Osteoblast (primary cell): ENCODE data around the gene STRBP. TPM values are rescaled to one million over a fixed set of nuclear protein-coding genes. Genes with fewer than 3 reads are reported as not detected.
A peak's percentile ranks its signal among the peaks of the same experiment; 100 is the strongest.

Source experiments
- DNase-seq: peaks from one replicate; pipeline ENCODE4 v3.0.0; 2011; ENCODE audit warnings: low spot score, mixed read lengths; ENCODE audit not compliant: insufficient read length; ENCODE audit errors: missing footprints
- H2AFZ ChIP-seq: 2 replicates; pipeline ENCODE4 v1.6.0; 2011; ENCODE audit warnings: mild to moderate bottlenecking, low read length
- H3K27ac ChIP-seq: 2 replicates; pipeline ENCODE4 v1.5.1; 2011; ENCODE audit warnings: mild to moderate bottlenecking, low read depth, low read length, moderate library complexity
- H3K27me3 ChIP-seq: 2 replicates; pipeline ENCODE4 v1.6.0; 2012; ENCODE audit warnings: mild to moderate bottlenecking, control low read depth, inconsistent platforms, low read length, moderate library complexity; ENCODE audit not compliant: insufficient read depth
- H3K36me3 ChIP-seq: 2 replicates; pipeline ENCODE4 v1.5.1; 2011; ENCODE audit warnings: mild to moderate bottlenecking, low read length, control low read depth, moderate library complexity; ENCODE audit not compliant: insufficient read depth
- H3K4me1 ChIP-seq: 2 replicates; pipeline ENCODE4 v1.5.1; 2011; ENCODE audit warnings: mild to moderate bottlenecking, low read length, control low read depth, moderate library complexity; ENCODE audit not compliant: insufficient read depth
- H3K4me2 ChIP-seq: 2 replicates; pipeline ENCODE4 v1.6.0; 2011; ENCODE audit warnings: mild to moderate bottlenecking, low read length; ENCODE audit not compliant: insufficient read depth
- H3K4me3 ChIP-seq: fragments of 200-600 bp; sonication (generic); 3 replicates; pipeline ENCODE4 v1.5.1; 2012; ENCODE audit warnings: mild to moderate bottlenecking, low read length, inconsistent platforms; ENCODE audit not compliant: insufficient read depth
- H3K79me2 ChIP-seq: 2 replicates; pipeline ENCODE4 v1.6.0; 2012; ENCODE audit warnings: mild to moderate bottlenecking, low read length, control low read depth, inconsistent platforms; ENCODE audit not compliant: insufficient read depth
- H3K9me3 ChIP-seq: 2 replicates; pipeline ENCODE4 v1.5.1; 2011; ENCODE audit warnings: low read depth, low read length, control low read depth
- H4K20me1 ChIP-seq: 2 replicates; pipeline ENCODE4 v1.6.0; 2012; ENCODE audit warnings: mild to moderate bottlenecking, low read length, control low read depth; ENCODE audit not compliant: insufficient read depth
- total RNA-seq: library from RNA; depleted of rRNA; stranded (reverse); fragments of >200 nt; gene quantifications from 2 replicates; pipeline ENCODE4 v1.2.3, GENCODE V29; 2012
- TF ChIP-seq, protein P1 (sequence below): IDR thresholded peaks from 2 replicates; pipeline ENCODE4 v1.5.1; 2011; ENCODE audit warnings: mild to moderate bottlenecking, low read depth, low read length, moderate library complexity; ENCODE audit errors: extremely low read depth

STRBP gene
- total RNA-seq, 1 donor = 2.9 TPM

DNA sequence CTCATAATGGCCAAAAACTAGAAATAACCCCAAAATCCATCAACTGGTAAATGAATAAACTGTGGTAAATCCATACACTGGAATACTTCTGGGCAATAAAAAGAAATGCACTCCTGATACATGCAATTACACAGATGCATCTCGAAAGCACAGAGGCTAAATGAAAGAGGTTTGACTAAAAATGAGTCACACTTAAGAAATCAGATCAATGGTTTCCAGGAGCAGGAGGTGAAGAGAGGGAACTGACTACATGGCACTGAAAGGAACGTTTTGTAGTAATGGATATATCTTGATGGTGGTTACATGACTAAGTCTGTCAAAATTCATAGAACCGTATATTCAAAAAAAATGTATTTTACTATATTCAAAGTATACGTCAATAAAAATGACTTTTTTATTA is 42.4 kb downstream of the STRBP start:
- Histone ChIP-seq H4K20me1 (no peaks in the 10 kb centered on the region), H3K4me2 (no peak overlapping the region), H2AFZ (no peak overlapping the region), H3K4me3 (no peak overlapping the region), H3K4me1 (no peaks in the 10 kb centered on the region), H3K27me3 (no peaks in the 10 kb centered on the region), H3K27ac (no peak overlapping the region), H3K79me2 (no peaks in the 10 kb centered on the region), H3K36me3 (no peaks in the 10 kb centered on the region), H3K9me3 (no peaks in the 10 kb centered on the region)
- TF ChIP-seq, protein P1, sequence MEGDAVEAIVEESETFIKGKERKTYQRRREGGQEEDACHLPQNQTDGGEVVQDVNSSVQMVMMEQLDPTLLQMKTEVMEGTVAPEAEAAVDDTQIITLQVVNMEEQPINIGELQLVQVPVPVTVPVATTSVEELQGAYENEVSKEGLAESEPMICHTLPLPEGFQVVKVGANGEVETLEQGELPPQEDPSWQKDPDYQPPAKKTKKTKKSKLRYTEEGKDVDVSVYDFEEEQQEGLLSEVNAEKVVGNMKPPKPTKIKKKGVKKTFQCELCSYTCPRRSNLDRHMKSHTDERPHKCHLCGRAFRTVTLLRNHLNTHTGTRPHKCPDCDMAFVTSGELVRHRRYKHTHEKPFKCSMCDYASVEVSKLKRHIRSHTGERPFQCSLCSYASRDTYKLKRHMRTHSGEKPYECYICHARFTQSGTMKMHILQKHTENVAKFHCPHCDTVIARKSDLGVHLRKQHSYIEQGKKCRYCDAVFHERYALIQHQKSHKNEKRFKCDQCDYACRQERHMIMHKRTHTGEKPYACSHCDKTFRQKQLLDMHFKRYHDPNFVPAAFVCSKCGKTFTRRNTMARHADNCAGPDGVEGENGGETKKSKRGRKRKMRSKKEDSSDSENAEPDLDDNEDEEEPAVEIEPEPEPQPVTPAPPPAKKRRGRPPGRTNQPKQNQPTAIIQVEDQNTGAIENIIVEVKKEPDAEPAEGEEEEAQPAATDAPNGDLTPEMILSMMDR = no peak
- no peak for DNase-seq

DNA sequence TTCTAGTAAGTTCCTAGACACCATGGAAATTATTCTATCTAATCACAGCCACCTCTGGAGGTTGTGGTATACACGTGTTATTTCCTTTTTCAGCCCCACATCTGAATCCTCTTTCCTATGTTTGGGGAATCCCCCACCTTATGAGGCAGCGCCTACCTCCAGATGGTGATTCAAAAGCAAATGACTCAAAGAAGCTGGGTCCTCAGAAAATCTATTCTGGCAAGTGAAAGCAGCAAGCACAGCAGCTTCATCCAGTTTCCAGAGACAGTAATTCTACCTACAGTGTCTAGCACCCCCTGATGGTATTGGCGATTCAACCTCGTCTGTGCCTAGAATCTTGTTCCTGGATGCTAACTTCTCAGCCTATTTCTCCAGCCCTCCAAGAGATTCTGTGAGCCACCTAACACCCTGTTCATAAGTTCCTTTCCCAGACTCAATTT is 43.0 kb downstream of the STRBP start:
- no peaks in the 10 kb centered on the region for H4K20me1 ChIP-seq
- no peaks in the 10 kb centered on the region for H3K79me2 ChIP-seq
- H3K27me3 ChIP-seq = no peaks in the 10 kb centered on the region
- TF ChIP-seq, protein P1 = peak; percentile 63
- no peaks in the 10 kb centered on the region for H3K4me1 ChIP-seq
- H3K9me3 ChIP-seq = no peaks in the 10 kb centered on the region
- peak; percentile 81 for DNase-seq
- no peaks in the 10 kb centered on the region for H3K36me3 ChIP-seq
- H3K4me3 ChIP-seq = no peak overlapping the region
- H3K27ac ChIP-seq = no peak overlapping the region
- no peak overlapping the region for H2AFZ ChIP-seq
- peak overlapping the region; percentile 26 for H3K4me2 ChIP-seq

DNA sequence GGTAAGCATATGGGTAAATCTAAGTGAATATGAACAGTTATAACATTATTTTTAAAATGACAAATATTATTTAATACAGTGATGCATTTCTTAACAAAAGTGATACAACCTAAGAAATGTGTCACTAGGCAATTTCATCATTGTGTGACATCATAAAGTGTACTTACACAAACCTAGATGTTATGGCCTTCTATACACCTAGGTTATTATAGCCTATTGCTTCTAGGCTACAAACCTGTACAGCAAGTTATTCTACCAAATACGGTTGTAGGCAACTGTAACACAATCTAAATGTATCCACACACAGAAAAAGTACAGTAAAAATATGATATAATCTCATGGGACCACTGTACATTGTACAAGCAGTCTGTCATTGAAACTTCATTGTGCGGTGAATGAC is 48.3 kb downstream of the STRBP start:
- no peaks in the 10 kb centered on the region for H3K27me3 ChIP-seq
- DNase-seq = no peak
- no peaks in the 10 kb centered on the region for H3K9me3 ChIP-seq
- H3K36me3 ChIP-seq = no peaks in the 10 kb centered on the region
- H2AFZ ChIP-seq = no peak overlapping the region
- peaks cover 4% of the 10 kb centered on the region for H3K4me1 ChIP-seq
- H3K4me3 ChIP-seq = no peak overlapping the region
- H4K20me1 ChIP-seq = no peaks in the 10 kb centered on the region
- no peak overlapping the region for H3K4me2 ChIP-seq
- H3K27ac ChIP-seq = no peak overlapping the region
- H3K79me2 ChIP-seq = no peaks in the 10 kb centered on the region
- TF ChIP-seq, protein P1 = no peak

DNA sequence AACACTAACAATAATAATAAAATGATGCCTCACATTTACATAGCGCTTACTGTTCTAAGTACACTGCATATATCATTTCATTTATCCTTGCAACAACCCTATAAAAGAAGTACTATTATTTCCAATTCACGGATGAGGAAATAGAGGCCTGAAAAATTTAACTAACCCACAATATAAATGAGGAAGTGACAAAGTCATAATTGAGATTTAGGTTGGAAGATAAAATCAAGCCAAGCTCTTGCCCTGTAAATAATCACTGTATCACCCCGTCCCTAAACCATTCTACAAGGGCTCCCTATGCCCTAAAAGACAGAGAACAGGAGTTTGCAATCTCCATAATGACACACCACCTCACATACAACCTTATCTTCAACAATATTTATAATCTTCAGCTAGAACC is 49.6 kb downstream of the STRBP start:
- no peak overlapping the region for H2AFZ ChIP-seq
- TF ChIP-seq, protein P1 = no peak
- H3K79me2 ChIP-seq = no peaks in the 10 kb centered on the region
- H3K4me2 ChIP-seq = no peak overlapping the region
- H3K36me3 ChIP-seq = no peaks in the 10 kb centered on the region
- no peak for DNase-seq
- no peaks in the 10 kb centered on the region for H4K20me1 ChIP-seq
- no peak overlapping the region for H3K27ac ChIP-seq
- H3K4me1 ChIP-seq = peaks cover 4% of the 10 kb centered on the region
- no peaks in the 10 kb centered on the region for H3K9me3 ChIP-seq
- H3K27me3 ChIP-seq = no peaks in the 10 kb centered on the region
- no peak overlapping the region for H3K4me3 ChIP-seq
